GM11168 (cell line): Measurements from ENCODE around the gene KCTD3.

Experiments
- in situ Hi-C: fragments of 300-500 bp; cut with MboI; formaldehyde crosslinking; loops from one replicate; pipeline ENCODE4 v1.12.0; 2022; ENCODE audit warnings: low sequenced_read_pairs; ENCODE audit not compliant: unreplicated experiment

Gene KCTD3

GRCh38 chr1:215601276-215601675 lies 34.2 kb downstream of the KCTD3 start:
- in situ Hi-C loops = no loop called here

- in situ Hi-C loops = no loop called here
Observed at GRCh38 chr1:215603319-215603718, 36.2 kb downstream of the KCTD3 start.

GRCh38 chr1:215605011-215605621 lies 38.0 kb downstream of the KCTD3 start:
- in situ Hi-C loops = no loop called here

GRCh38 chr1:215606036-215606435 lies 38.9 kb downstream of the KCTD3 start:
- in situ Hi-C loops = no loop called here

GRCh38 chr1:215606564-215607168 lies 39.6 kb downstream of the KCTD3 start:
- in situ Hi-C loops = no loop called here

GRCh38 chr1:215607412-215607811 lies 40.3 kb downstream of the KCTD3 start:
- in situ Hi-C loops = no loop called here

- in situ Hi-C loops = no loop called here
Observed at GRCh38 chr1:215608646-215609045, 41.5 kb downstream of the KCTD3 start.

GRCh38 chr1:215612391-215612790 lies 45.3 kb downstream of the KCTD3 start:
- in situ Hi-C loops = no loop called here

GRCh38 chr1:215617979-215618378 lies 50.9 kb downstream of the KCTD3 start:
- in situ Hi-C loops = no loop called here

GRCh38 chr1:215623162-215623561 lies 56.1 kb downstream of the KCTD3 start:
- in situ Hi-C loops = no loop called here

GRCh38 chr1:215625949-215626348 lies 58.8 kb downstream of the KCTD3 start:
- in situ Hi-C loops = no loop called here

GRCh38 chr1:215631040-215631439 lies 63.9 kb downstream of the KCTD3 start:
- in situ Hi-C loops = no loop called here

GRCh38 chr1:215631489-215631888 lies 64.4 kb downstream of the KCTD3 start:
- in situ Hi-C loops = no loop called here

- in situ Hi-C loops = no loop called here
Observed at GRCh38 chr1:215635827-215636226, 68.7 kb downstream of the KCTD3 start.

- in situ Hi-C loops = no loop called here
Observed at GRCh38 chr1:215636258-215636965, 69.3 kb downstream of the KCTD3 start.

- in situ Hi-C loops = no loop called here
Observed at GRCh38 chr1:215637041-215637573, 70.0 kb downstream of the KCTD3 start.

GRCh38 chr1:215640429-215641148 lies 73.5 kb downstream of the KCTD3 start:
- in situ Hi-C loops = no loop called here

GRCh38 chr1:215643592-215644321 lies 76.7 kb downstream of the KCTD3 start:
- in situ Hi-C loops = no loop called here

- in situ Hi-C loops = no loop called here
Observed at GRCh38 chr1:215645182-215645581, 78.1 kb downstream of the KCTD3 start.

- in situ Hi-C loops = no loop called here
Observed at GRCh38 chr1:215645861-215646260, 78.8 kb downstream of the KCTD3 start.
